ENCODE data around the gene UBXN2A.
"Not testable (repeated sequence)": the region's sequence is repeated elsewhere in the genome, so short reads cannot be mapped to it uniquely, and the experiment has no call there.

The UBXN2A gene

GRCh38 chr2:23940718-23941620 is 706 bp downstream of the UBXN2A start:
- no peak for DNase-seq (ENCODE audit: low spot score)

DNA sequence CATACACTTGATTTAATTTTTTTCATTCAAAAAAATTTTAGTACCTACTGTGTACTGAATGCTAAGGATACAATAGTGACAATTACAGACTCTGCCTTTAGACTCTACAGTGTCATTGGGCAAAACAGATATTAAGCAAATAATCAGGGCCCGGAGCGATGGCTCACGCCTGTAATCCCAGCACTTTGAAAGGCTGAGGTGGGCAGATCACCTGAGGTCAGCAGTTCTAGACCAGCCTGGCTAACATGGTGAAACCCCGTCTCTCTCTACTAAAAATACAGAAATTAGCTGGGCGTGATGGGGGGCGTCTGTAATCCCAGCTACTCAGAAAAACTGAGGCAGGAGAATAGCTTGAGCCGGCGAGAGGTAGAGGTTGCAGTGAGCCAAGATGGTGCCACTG is 1.4 kb downstream of the UBXN2A start:
- no peak for DNase-seq (ENCODE audit: low spot score)

- DNase-seq (ENCODE audit: low spot score), result no peak
These were observed 3.4 kb downstream of the UBXN2A start for GRCh38 chr2:23943666-23944065.

GRCh38 chr2:23944527-23944926 is 4.3 kb downstream of the UBXN2A start:
- no peak for DNase-seq (ENCODE audit: low spot score)

GRCh38 chr2:23944976-23945375 is 4.7 kb downstream of the UBXN2A start:
- no peak for DNase-seq (ENCODE audit: low spot score)

GRCh38 chr2:23947350-23947749 is 7.1 kb downstream of the UBXN2A start:
- no peak for DNase-seq (ENCODE audit: low spot score)

DNA sequence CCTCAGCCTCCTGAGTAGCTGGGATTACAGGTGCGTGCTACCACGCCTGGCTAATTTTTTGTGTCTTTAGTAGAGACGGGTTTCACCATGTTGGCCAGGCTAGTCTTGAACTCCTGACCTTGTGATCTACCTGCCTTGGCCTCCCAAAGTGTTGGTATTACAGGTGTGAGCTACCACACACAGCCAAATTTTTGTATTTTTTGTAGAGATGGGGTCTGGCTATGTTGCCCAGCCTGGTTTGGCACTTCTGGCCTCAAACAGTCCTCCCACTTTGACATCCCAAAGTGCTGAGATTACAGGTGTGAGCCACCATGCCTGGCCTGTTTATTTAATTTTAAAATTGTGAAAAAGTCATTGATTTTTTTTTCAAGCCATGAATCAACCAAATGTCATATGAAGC is 12.3 kb downstream of the UBXN2A start:
- DNase-seq (ENCODE audit: low spot score), result not testable (repeated sequence)

GRCh38 chr2:23953625-23954024 is 13.4 kb downstream of the UBXN2A start:
- no peak for DNase-seq (ENCODE audit: low spot score)

DNA sequence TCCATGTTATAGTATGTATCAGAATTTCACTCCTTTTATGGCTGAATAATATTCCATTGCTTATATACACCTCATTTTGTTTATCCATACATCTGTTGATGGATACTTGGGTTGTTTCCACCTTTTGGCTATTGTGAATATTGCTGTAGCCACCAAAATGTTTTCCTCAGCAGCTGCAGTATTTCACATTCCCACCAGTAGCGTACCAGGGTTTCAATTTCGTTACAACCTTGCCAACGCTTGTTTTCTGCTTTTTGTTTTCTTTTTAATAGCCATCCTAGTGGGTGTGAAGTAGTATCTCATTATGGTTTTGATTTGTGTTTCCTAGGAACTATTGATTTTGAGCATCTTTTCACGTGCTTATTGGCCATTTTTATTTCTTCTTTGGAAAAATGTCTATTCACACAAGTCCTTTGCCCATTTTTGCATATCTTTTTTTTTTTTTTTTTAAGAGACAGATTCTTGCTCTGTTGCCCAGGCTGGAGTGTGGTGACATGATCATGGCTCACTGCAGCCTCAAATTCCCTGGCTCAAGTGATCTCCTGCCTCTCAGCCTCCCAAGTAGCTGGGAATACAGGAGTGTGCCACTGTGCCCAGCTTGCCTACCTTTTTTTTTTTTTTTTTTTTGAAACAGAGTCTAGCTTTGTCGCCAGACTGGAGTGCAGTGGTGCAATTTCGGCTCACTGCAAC is 14.2 kb downstream of the UBXN2A start:
- no peak for DNase-seq (ENCODE audit: low spot score)

DNA sequence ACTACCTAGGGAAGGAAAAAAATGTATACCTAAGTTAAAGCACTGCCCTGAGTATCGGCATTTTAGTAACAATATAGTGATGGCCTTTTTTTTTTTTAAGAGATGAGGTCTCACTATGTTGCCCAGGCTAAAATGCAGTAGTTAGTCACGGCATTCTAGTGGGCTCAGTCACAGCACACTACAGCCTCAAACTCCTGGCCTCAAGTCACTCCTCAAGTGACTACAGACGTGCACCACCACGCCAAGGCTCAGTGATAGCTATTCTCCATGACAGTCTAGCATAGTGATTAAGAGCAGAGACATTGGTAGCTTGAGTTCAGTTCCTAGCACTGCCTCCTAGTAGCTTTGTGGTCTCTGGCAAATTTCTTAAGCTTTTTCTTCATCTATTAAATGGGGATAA is 27.6 kb downstream of the UBXN2A start:
- DNase-seq (ENCODE audit: low spot score), result no peak

GRCh38 chr2:23976883-23977282 is 36.6 kb downstream of the UBXN2A start:
- DNase-seq (ENCODE audit: low spot score), result no peak

DNA sequence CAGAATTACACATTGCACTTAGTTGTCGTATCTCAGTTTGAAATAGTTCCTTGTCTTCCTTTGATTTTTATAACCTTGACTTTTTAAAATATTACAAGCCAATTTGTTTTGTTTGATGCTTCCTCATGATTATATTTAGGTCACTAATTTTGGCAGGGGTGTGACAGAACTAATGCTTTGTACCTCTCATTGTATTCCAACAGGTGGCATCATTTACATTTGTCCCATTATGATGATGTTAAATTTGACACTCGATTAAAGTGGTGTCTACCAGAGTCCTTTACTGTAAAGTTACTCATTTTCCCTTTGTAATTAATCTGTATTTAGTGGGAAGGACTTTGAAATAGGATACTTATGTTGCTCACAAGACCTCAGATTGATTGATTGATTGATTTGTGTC is 48.1 kb downstream of the UBXN2A start:
- DNase-seq (ENCODE audit: low spot score), result no peak

DNA sequence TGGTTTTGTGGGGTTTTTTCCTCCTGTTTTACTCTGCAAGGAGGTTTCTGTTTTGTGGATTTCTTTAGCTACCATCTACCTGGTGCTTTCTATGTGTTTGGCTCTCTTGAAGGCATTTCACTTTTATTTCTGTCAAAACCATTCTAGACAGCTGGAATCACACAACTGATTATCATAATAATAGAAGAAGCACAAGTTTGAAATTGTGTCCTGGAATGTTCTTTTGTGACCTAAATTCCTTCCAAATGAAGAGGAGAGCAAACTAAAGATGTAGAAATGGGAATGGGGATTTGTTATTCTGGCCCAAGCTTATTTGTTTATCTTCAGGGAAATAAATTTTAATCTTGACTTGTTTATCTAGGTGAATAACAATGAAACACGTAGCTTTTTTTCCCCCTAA is 52.7 kb downstream of the UBXN2A start:
- no peak for DNase-seq (ENCODE audit: low spot score)

- DNase-seq (ENCODE audit: low spot score), result no peak
These were observed 53.5 kb downstream of the UBXN2A start for GRCh38 chr2:23993736-23994269.

- DNase-seq (ENCODE audit: low spot score), result no peak
These were observed 54.3 kb downstream of the UBXN2A start for GRCh38 chr2:23994567-23994966.

DNA sequence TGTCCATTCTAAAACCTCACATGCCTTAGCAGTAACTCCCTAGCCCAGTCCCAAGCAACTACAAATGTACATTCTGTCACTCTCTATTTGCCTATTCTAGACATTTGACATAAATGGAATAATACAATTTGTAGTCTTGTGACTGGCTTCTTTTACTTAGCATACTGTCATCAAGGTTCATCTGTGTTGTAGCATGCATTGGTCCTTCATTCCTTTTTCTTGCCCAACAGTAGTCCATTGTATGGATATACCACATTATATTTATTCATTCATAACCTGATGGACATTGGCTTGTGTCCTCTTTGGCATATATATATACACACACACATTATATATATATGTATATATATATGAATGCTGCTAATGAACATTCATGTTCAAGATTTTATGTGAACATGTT is 67.4 kb downstream of the UBXN2A start:
- no peak for DNase-seq (ENCODE audit: low spot score)

DNA sequence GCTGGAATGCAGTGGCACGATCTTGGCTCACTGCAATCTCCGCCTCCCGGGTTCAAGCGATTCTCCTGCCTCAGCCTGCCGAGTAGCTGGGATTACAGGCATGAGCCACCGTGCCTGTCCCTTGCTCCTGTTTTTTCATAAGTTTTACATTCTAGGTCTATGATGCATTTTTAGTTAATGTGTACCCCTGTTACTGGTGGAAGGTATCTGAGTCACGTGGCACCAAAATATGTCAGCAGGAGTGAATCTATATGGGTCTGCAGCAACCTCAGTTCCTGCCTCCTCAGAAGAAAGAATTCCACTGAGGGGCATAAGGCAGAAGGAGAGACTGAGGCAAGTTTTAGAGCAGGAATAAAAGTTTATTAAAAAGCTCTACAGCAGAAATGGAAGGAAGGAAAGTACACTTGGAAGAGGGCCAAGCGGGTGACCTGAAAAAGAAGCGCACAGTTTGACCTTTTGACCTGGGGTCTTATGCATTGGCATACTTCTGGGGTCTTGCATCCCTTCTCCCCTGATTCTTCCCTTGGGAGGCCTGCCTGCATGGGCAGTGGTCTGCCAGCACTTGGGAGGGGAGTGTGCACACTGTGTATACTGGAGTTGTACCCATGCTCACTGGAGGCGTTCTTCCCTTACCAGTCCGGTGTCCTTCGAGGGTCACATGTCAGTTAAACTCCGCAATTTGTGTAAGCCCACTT is 68.6 kb downstream of the UBXN2A start:
- no peak for DNase-seq (ENCODE audit: low spot score)

DNA sequence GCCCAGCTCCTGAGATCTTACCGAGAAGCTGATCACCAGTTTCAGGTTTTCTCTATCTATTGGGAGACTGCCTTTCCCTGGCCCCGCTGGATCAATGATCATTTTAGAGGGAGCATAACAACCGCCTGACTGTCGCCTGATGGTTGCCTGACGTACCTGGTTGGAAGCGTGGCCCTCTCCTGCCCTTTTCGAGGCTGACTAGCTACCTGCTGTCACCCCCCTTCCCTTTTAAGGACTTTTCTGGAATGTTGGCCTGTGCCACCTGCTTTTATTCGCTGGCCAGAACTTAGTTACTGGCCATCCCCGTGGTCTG is 69.1 kb downstream of the UBXN2A start:
- DNase-seq (ENCODE audit: low spot score), result no peak

GRCh38 chr2:24009680-24010476 is 69.6 kb downstream of the UBXN2A start, which contains the start of gene MFSD2B:
TSS of gene MFSD2B (plus strand) at chr2:24010085. CDS start at chr2:24010097, 12 bp downstream.
- DNase-seq (ENCODE audit: low spot score), result peak; percentile 38

- DNase-seq (ENCODE audit: low spot score), result no peak
These were observed 70.4 kb downstream of the UBXN2A start for GRCh38 chr2:24010477-24011249.

All from germinal center (tissue), 1 donor.